ENCODE data around the gene RNF38. TPM values are rescaled to one million over a fixed set of nuclear protein-coding genes. Genes with fewer than 3 reads are reported as not detected.
"Not testable (repeated sequence)": the region's sequence is repeated elsewhere in the genome, so short reads cannot be mapped to it uniquely, and the experiment has no call there.

RNF38 gene
- total and polyA plus RNA-seq, 3 experiments from 2014 or later = 20.9 to 43.3 (median 40.0) TPM

- Histone ChIP-seq H3K27ac (ENCODE audit: low read depth, low read length) (no peak overlapping the region), H3K4me3 (ENCODE audit: low read length) (no peak overlapping the region), H3K27me3 (ENCODE audit: insufficient read depth, low read length, poor library complexity, severe bottlenecking) (no peaks in the 10 kb centered on the region), H3K4me1 (ENCODE audit: insufficient read depth, low read length) (peaks cover 6% of the 10 kb centered on the region), H3K9me3 (ENCODE audit: low read length) (no peaks in the 10 kb centered on the region), H3K36me3 (ENCODE audit: insufficient read depth, low read length) (peaks cover 5% of the 10 kb centered on the region)
- peak overlapping the region in 4 of 8 donors; percentile 3 to 39 (median 22) for H3K27ac Mint-ChIP-seq
- H3K27me3 Mint-ChIP-seq = no peaks in the 10 kb centered on the region
- no peak for DNase-seq
- ChIA-PET POLR2A (no interaction called here), CTCF (interaction anchor here (0.6 kb wide), 1 partner anchor 125 kb away, joined by 4 read pairs; no protein-coding TSS in a partner anchor)
- H3K4me3 Mint-ChIP-seq = no peak overlapping the region
- no peaks in the 10 kb centered on the region for H3K9me3 Mint-ChIP-seq
- H3K36me3 Mint-ChIP-seq = peaks cover 0 to 53% (median 19%) of the 10 kb centered on the region in 3 donors
- peaks cover 40 to 66% (median 52%) of the 10 kb centered on the region in 3 donors for H3K4me1 Mint-ChIP-seq
These were observed 24.4 kb upstream of the RNF38 start for GRCh38 chr9:36424289-36425055.

- ChIA-PET CTCF (interaction anchor here (0.8 kb wide), 1 partner anchor 25 kb away, joined by 3 read pairs; no protein-coding TSS in a partner anchor), POLR2A (no interaction called here)
- H3K36me3 Mint-ChIP-seq = peaks cover 0 to 50% (median 22%) of the 10 kb centered on the region in 3 donors
- H3K27me3 ChIP-seq (ENCODE audit: insufficient read depth, low read length, poor library complexity, severe bottlenecking) = no peaks in the 10 kb centered on the region
- no peaks in the 10 kb centered on the region for H3K27me3 Mint-ChIP-seq
- no peak overlapping the region for H3K27ac ChIP-seq (ENCODE audit: low read depth, low read length)
- H3K4me1 ChIP-seq (ENCODE audit: insufficient read depth, low read length) = peaks cover 6% of the 10 kb centered on the region
- peak overlapping the region in 6 of 8 donors; percentile 6 to 63 (median 32) for H3K27ac Mint-ChIP-seq
- H3K36me3 ChIP-seq (ENCODE audit: insufficient read depth, low read length) = peaks cover 5% of the 10 kb centered on the region
- DNase-seq = no peak
- H3K4me1 Mint-ChIP-seq = peaks cover 35 to 58% (median 45%) of the 10 kb centered on the region in 3 donors
- no peaks in the 10 kb centered on the region for H3K9me3 Mint-ChIP-seq
- H3K4me3 ChIP-seq (ENCODE audit: low read length) = no peak overlapping the region
- no peaks in the 10 kb centered on the region for H3K9me3 ChIP-seq (ENCODE audit: low read length)
- H3K4me3 Mint-ChIP-seq = no peak overlapping the region
These were observed 23.1 kb upstream of the RNF38 start for GRCh38 chr9:36423206-36423605.

DNA sequence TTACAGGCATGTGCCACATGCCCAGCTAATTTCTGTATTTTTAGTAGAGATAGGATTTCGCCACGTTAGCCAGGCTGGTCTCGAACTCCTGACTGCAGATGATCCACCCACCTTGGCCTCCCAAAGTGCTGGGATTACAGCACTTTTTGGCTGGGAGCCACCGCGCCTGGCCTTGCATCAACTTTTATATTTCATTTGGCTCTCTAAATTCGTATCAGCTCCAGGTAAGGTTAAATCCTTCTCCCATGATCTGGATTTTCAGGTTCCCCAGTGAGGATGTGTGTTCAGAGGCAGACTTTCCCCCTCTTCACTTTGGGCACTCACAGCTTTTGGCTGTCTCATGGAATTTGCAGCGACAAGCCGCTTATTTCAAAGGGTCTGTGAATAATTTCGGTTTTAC is 16.8 kb upstream of the RNF38 start:
- Histone ChIP-seq H3K27ac (ENCODE audit: low read depth, low read length) (no peak overlapping the region), H3K4me1 (ENCODE audit: insufficient read depth, low read length) (no peaks in the 10 kb centered on the region), H3K27me3 (ENCODE audit: insufficient read depth, low read length, poor library complexity, severe bottlenecking) (no peaks in the 10 kb centered on the region), H3K4me3 (ENCODE audit: low read length) (no peak overlapping the region), H3K36me3 (ENCODE audit: insufficient read depth, low read length) (peaks cover 3% of the 10 kb centered on the region), H3K9me3 (ENCODE audit: low read length) (no peaks in the 10 kb centered on the region)
- Mint-ChIP-seq H3K36me3 (peaks cover 0 to 53% (median 15%) of the 10 kb centered on the region in 3 donors), H3K4me1 (peaks cover 14 to 46% (median 28%) of the 10 kb centered on the region in 3 donors), H3K27ac (no peak overlapping the region), H3K4me3 (no peak overlapping the region), H3K27me3 (no peaks in the 10 kb centered on the region), H3K9me3 (no peaks in the 10 kb centered on the region)
- DNase-seq = no peak
- ChIA-PET POLR2A (no interaction called here), CTCF (interaction anchor here (4.9 kb wide), 1 partner anchor 9 kb away, joined by 27 read pairs; no protein-coding TSS in a partner anchor)

- DNase-seq = no peak
- Mint-ChIP-seq H3K36me3 (peaks cover 0 to 46% (median 15%) of the 10 kb centered on the region in 3 donors), H3K27ac (peak overlapping the region in 3 of 8 donors; percentile 70 to 87 (median 82)), H3K4me1 (peaks cover 17 to 50% (median 36%) of the 10 kb centered on the region in 3 donors), H3K27me3 (no peaks in the 10 kb centered on the region), H3K4me3 (no peak overlapping the region), H3K9me3 (no peaks in the 10 kb centered on the region)
- ChIA-PET POLR2A (no interaction called here), CTCF (interaction anchor here (4.9 kb wide), 1 partner anchor 9 kb away, joined by 27 read pairs; no protein-coding TSS in a partner anchor)
- Histone ChIP-seq H3K36me3 (ENCODE audit: insufficient read depth, low read length) (peaks cover 3% of the 10 kb centered on the region), H3K27me3 (ENCODE audit: insufficient read depth, low read length, poor library complexity, severe bottlenecking) (no peaks in the 10 kb centered on the region), H3K4me3 (ENCODE audit: low read length) (no peak overlapping the region), H3K9me3 (ENCODE audit: low read length) (no peaks in the 10 kb centered on the region), H3K4me1 (ENCODE audit: insufficient read depth, low read length) (no peaks in the 10 kb centered on the region), H3K27ac (ENCODE audit: low read depth, low read length) (no peak overlapping the region)
These were observed 15.9 kb upstream of the RNF38 start for GRCh38 chr9:36415822-36416525.

DNA sequence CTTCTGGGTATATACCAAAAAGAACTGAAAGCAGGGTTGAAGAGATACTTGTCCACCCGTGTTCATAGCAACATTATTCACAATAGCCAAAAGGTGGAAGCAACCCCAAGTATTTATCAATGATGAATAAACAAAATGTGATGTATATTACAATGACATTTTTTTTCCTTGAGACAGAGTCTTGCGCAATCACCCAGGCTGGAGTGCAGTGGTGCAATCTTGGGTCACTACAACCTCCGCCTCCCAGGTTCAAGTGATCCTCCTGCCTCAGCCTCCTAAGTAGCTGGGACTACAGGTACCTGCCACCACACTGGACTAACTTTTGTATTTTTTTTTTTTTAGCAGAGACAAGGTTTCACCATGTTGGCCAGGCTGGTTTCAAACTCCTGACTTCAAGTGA is 11.3 kb upstream of the RNF38 start:
- H3K4me3 Mint-ChIP-seq; H3K4me3 ChIP-seq (ENCODE audit: low read length); H3K27me3 Mint-ChIP-seq; H3K4me1 ChIP-seq (ENCODE audit: insufficient read depth, low read length); H3K27me3 ChIP-seq (ENCODE audit: insufficient read depth, low read length, poor library complexity, severe bottlenecking); POLR2A ChIA-PET; H3K9me3 Mint-ChIP-seq; H3K27ac ChIP-seq (ENCODE audit: low read depth, low read length); H3K36me3 ChIP-seq (ENCODE audit: insufficient read depth, low read length); CTCF ChIA-PET; H3K9me3 ChIP-seq (ENCODE audit: low read length); DNase-seq: not testable (repeated sequence)
- peak overlapping the region in 3 of 8 donors; percentile 3 to 45 (median 39) for H3K27ac Mint-ChIP-seq
- peaks cover 0 to 23% (median 8%) of the 10 kb centered on the region in 3 donors for H3K36me3 Mint-ChIP-seq
- H3K4me1 Mint-ChIP-seq = peaks cover 27 to 49% (median 48%) of the 10 kb centered on the region in 3 donors

DNA sequence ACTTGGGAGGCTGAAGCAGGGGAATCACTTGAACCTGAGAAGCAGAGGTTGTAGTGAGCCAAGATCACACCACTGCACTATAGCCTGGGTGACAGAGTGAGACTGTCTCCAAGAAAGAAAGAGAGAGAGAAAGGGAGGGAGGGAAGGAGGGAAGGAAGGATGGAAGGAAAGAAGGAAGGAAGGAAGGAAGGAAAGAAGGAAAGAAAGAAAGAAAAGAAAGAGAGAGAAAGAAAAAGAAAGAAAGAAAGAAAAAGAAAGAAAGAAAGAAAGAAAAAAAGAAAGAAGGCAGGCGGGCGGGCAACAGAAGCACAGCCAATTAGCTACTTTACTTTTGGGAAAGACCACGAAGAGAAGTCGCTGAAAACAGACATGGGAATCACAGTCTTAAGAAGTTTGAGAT is 9.0 kb upstream of the RNF38 start:
- not testable (repeated sequence) for H3K27me3 ChIP-seq (ENCODE audit: insufficient read depth, low read length, poor library complexity, severe bottlenecking); H3K36me3 Mint-ChIP-seq; H3K9me3 ChIP-seq (ENCODE audit: low read length); H3K9me3 Mint-ChIP-seq; H3K27ac ChIP-seq (ENCODE audit: low read depth, low read length); H3K4me3 ChIP-seq (ENCODE audit: low read length); H3K36me3 ChIP-seq (ENCODE audit: insufficient read depth, low read length); H3K27me3 Mint-ChIP-seq; H3K4me1 ChIP-seq (ENCODE audit: insufficient read depth, low read length); DNase-seq; H3K4me3 Mint-ChIP-seq
- ChIA-PET POLR2A (interaction anchor here (0.7 kb wide), 1 partner anchor 9 kb away, joined by 4 read pairs; no protein-coding TSS in a partner anchor), CTCF (interaction anchor here (1.3 to 11.0 kb wide), 3 partner anchors 44 to 320 kb away, joined by 4 to 236 read pairs (median 13); no protein-coding TSS in a partner anchor)
- Mint-ChIP-seq H3K27ac (peak overlapping the region in 6 of 8 donors; percentile 20 to 79 (median 69)), H3K4me1 (peaks cover 18 to 41% (median 36%) of the 10 kb centered on the region in 3 donors)

- Mint-ChIP-seq H3K4me1 (peaks cover 22 to 40% (median 26%) of the 10 kb centered on the region in 3 donors), H3K9me3 (no peaks in the 10 kb centered on the region), H3K4me3 (peak overlapping the region in 1 of 7 donors; percentile 12), H3K27me3 (no peaks in the 10 kb centered on the region), H3K27ac (peak overlapping the region in 7 of 8 donors; percentile 27 to 94 (median 80)), H3K36me3 (peaks cover 0 to 1% (median 0%) of the 10 kb centered on the region in 3 donors)
- Histone ChIP-seq H3K27ac (ENCODE audit: low read depth, low read length) (no peak overlapping the region), H3K4me3 (ENCODE audit: low read length) (no peak overlapping the region), H3K27me3 (ENCODE audit: insufficient read depth, low read length, poor library complexity, severe bottlenecking) (no peaks in the 10 kb centered on the region), H3K4me1 (ENCODE audit: insufficient read depth, low read length) (peaks cover 6% of the 10 kb centered on the region), H3K36me3 (ENCODE audit: insufficient read depth, low read length) (no peaks in the 10 kb centered on the region), H3K9me3 (ENCODE audit: low read length) (no peaks in the 10 kb centered on the region)
- POLR2A ChIA-PET = interaction anchor here (1.0 kb wide), 1 partner anchor 81 kb away, joined by 4 read pairs; no protein-coding TSS in a partner anchor
- CTCF ChIA-PET = interaction anchor here (0.7 to 11.0 kb wide), 39 partner anchors 10 to 466 kb away, joined by 3 to 236 read pairs (median 4); no protein-coding TSS in a partner anchor
- DNase-seq = peak; percentile 32 to 72 (median 64)
These were observed 7.2 kb upstream of the RNF38 start for GRCh38 chr9:36407122-36407723.
